K562 treated with DMSO at 1 percent for 48 hours (cell line): ENCODE measurements around the gene CNPY2. TPM values are rescaled to one million over a fixed set of nuclear protein-coding genes. Genes with fewer than 3 reads are reported as not detected.

Source experiments
- total RNA-seq: library from RNA; unstranded; fragments of 300-600 nt; gene quantifications from 2 replicates; pipeline ENCODE4 v1.2.3, GENCODE V29; 2022; ENCODE audit warnings: low replicate concordance; ENCODE audit errors: extremely low read depth

Gene CNPY2
- total RNA-seq: not detected in 2 replicates

GRCh38 chr12:56315622-56316473, at the start of gene CNPY2:
Gene CNPY2, minus strand, starts transcription at chr12:56315988. Its CDS starts 771 bp downstream, at chr12:56315217.

DNA sequence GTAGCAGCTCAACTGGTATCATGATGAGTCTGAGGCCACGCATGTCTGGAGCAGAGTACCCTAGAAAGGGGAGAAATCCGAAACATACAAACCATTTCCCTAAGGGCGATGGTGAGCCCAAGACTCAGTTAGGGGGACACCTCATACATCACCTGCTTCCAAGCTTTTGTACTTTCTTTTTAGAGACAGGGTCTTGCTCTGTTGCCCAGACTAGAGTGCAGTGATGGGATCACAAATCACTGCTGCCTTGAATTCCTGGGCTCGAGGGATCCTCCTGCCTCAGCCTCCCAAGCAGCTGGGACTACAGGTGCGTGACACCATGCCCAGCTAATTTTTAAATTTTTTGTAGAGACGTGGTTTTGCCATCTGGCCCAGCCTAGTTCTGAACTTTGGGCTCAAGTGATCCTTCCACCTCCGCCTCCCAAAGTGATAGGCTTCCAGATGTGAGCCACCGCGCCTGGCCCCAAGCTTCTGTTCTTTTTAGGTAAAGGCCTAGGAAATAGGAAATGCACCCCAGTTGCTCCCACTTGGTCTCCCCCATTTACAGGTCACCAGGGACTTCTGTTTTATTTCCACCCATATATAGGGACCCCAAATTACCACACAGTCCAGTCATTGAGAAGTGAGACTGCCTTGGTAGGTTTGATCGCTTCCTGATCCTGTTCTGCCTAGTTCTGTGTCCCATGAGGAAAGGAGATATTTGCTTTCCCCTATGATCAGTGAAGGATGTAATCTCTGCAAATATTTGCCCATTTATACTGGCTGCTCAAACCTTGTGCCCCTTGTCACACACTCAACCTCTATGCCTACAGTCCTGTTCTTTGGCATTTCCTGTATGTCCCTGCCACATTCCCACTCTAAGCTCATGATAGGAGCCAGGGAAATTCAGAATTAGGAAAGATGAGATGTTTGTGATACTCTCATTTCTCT, 46.6 kb upstream of the CNPY2 start, which contains the start of gene APOF:
APOF (minus strand) TSS at position 728 of the 930 bp plus-strand sequence; CDS start at position 616, 112 bp downstream.

DNA sequence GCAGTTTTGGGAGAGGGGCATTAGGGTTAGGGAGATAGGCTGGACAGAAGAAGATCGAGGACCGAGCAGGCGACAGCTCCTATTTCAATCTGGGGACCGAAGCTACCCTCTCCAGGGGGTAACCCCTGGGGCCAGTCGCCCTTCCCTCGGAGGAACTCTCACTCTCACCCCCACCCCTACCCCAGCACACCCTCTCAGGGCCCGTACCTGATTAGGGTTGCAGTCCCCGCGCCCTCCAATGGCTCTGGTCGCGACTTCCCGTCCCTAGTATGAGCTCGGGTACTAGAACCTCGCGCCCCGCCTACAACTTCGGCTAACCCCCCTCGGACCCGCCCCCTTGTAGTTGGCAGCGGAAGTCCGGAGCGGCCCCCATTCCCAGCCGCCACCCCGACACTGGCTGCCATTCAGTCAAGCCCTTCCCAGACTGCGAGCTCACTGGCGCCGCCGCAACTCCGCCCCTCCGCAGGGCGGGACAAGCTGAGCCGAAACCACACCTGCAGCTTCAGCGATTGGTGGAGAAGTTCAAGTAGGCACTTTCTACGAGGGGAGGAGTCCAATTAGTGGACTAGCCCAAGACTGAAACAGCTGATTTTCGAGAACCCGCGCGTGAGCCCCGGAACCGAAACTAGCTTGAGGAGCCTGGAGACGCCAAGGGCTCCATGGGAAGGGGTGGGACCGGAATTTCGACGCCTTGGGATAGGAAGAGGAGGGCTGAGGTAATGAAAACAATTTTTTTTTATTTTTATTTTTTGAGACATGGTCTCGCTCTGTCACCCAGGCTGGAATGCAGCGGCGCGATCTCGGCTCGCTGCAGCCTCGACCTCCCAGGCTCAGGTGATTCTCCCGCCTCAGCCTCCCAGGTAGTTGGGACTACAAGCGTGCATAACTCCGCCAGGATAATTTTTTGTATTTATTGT, 44.3 kb upstream of the CNPY2 start, which contains the start of gene STAT2:
STAT2 (minus strand) TSS at position 257 of the 917 bp plus-strand sequence. CDS start 3,536 bp downstream, outside the sequence.

GRCh38 chr12:56338308-56339157, 22.7 kb upstream of the CNPY2 start, which contains the start of gene IL23A:
Gene IL23A, plus strand, starts transcription at chr12:56338884. Its CDS starts 161 bp downstream, at chr12:56339045.

DNA sequence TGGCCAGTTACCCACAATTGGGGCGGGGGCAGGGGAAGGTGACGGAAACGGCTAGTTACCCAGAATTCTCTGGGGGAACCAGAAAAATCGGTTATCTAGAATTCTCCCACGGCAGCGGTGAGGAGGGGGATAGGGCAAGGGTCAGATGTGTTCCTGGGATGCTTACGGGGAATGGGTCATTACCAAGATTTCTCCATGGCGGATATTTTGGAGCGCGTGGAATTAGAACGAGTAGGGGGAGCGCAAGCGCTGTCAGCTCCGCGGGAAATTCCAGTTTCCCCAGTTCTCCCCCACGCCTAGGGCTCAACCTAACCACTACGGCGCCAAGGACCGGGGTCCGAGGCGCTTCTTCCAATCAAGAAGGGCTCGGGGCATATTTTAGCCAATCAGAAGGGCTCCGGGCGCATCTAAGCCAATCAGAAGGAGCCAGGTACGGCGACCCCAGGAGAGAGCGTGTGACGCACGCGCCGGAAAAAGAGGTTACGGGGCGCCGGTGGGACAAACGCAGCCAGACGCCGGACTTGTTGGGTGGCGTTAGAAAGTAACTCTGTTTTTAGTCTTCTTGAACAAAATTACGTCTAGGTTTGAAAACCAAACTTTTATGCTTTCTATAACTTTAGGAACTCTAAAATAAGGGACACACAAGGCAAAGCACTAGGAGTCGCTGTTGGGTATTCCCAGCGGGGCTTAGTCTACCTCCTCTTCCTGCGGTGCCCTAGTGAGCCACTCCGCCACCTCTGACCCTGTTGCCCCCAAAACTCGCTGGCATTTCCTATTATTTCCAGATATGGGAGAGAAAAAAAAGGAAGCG, 18.1 kb upstream of the CNPY2 start, which contains the start of gene PAN2:
PAN2 (minus strand) TSS at position 322 of the 811 bp plus-strand sequence. CDS start 906 bp downstream, outside the sequence.

DNA sequence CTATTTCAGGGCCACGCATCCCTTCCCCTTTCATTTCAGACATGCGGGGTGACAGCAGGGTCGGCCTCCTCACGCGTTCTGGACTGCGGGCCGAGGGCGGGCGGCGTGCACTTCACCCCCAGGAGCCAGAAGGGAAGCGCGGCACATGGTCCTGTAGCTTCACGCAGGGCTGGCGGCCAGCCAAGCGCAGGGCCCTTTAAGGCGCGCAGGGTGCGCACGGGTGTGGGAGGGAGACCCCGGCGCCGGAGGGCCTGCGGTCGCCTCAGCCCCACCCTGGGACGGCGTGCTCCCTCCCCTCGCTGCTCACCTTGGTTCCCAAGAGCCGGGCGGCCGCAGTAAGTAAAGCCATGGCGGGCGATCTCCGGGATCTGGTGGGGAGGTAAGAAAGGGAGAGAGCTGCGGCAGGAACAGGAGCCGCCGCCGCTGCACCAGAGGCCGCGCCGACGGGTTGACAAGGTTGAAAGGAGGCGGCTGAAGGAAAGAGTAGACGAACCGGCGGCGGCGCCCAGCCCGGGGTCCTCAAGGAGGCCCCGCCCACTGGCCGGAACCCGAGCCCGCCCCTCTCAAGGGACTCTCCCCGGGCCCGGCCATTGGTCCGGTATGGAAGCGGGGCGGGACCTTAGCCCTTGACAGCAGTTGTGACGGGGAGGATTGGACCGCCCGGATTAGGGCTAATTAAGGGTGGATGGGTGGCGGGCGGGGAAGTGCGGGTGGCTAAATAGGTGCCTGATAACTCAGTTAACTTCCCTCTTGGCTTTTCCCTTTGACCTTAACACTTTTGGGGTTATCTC, 15.7 kb downstream of the CNPY2 start, which contains the start of gene CS:
CS (minus strand) TSS at position 478 of the 791 bp plus-strand sequence; CDS start at position 349, 129 bp downstream.

DNA sequence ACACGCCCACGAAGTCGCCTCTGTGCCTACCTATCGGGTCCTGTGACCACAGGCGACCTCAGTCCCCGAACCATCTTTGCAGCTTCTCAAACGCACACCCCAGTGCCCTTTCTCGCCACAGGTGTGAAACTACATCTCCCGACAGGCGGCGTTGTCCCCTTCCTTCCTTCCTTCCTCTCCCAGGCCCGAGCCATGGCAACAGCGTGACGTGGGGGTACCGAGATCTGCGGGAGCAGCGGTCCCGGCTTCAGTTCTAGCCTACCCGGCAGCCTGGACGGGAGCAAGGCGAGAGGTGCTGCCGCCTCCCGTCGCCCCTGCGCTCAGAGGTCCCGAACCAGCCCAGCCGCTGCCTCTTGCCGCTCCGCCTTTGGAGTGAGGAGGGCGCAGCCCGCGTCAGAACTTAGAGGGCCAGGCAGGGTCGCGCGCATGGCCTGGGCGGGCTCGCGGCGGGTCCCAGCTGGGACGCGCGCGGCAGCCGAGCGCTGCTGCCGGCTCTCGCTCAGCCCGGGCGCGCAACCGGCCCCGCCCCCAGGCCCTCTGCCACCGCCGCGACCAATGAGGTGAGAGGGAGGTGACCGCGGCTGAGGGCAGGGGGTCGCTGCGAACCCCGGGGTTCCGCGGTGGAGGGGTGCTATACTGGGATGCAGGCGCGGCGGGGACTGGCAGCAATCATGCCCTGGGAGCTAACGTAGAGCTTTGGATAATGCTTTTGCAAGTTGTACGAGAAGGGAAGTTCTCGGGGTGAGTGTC, 48.9 kb downstream of the CNPY2 start, which contains the start of gene COQ10A:
COQ10A (plus strand) TSS at position 250 of the 750 bp plus-strand sequence; CDS start at position 427, 177 bp downstream.

Other genes starting within 250 kb of the CNPY2 start
- gene ERBB3, start 235.8 kb downstream of the CNPY2 start, total RNA-seq: not detected in 2 replicates
- not detected in 2 replicates for gene PA2G4, start 211.4 kb downstream of the CNPY2 start, total RNA-seq
- gene RPL41, start 199.4 kb downstream of the CNPY2 start, total RNA-seq: 6,813 TPM in 1 of 2 replicates, not detected in the other
- gene ZC3H10, start 197.7 kb downstream of the CNPY2 start, total RNA-seq: not detected in 2 replicates
- 641 TPM in 1 of 2 replicates, not detected in the other for gene ESYT1, start 187.7 kb downstream of the CNPY2 start, total RNA-seq
- not detected in 2 replicates for gene MYL6B, start 163.4 kb downstream of the CNPY2 start, total RNA-seq
- gene MYL6, start 157.6 kb downstream of the CNPY2 start, total RNA-seq: 1,727 TPM in 1 of 2 replicates, not detected in the other
- gene SMARCC2, start 126.5 kb downstream of the CNPY2 start, total RNA-seq: not detected in 2 replicates
- gene RNF41, start 94.1 kb downstream of the CNPY2 start, total RNA-seq: not detected in 2 replicates
- not detected in 2 replicates for gene NABP2, start 91.6 kb downstream of the CNPY2 start, total RNA-seq
- not detected in 2 replicates for gene SLC39A5, start 85.9 kb downstream of the CNPY2 start, total RNA-seq
- not detected in 2 replicates for gene ANKRD52, start 57.6 kb downstream of the CNPY2 start, total RNA-seq
- not detected in 2 replicates for gene COQ10A, start 49.0 kb downstream of the CNPY2 start, total RNA-seq
- gene CS, start 15.7 kb downstream of the CNPY2 start, total RNA-seq: 326 TPM in 1 of 2 replicates, not detected in the other
- not detected in 2 replicates for gene PAN2, start 18.0 kb upstream of the CNPY2 start, total RNA-seq
- gene IL23A, start 22.9 kb upstream of the CNPY2 start, total RNA-seq: not detected in 2 replicates
- not detected in 2 replicates for gene STAT2, start 44.1 kb upstream of the CNPY2 start, total RNA-seq
- not detected in 2 replicates for gene APOF, start 46.9 kb upstream of the CNPY2 start, total RNA-seq
- gene TIMELESS, start 133.4 kb upstream of the CNPY2 start, total RNA-seq: not detected in 2 replicates
- gene MIP, start 138.7 kb upstream of the CNPY2 start, total RNA-seq: not detected in 2 replicates
- not detected in 2 replicates for gene SPRYD4, start 152.6 kb upstream of the CNPY2 start, total RNA-seq
- not detected in 2 replicates for gene GLS2, start 172.2 kb upstream of the CNPY2 start, total RNA-seq
- gene RBMS2, start 205.8 kb upstream of the CNPY2 start, total RNA-seq: not detected in 2 replicates